Right renal pelvis (tissue), 4 donors: Measurements from ENCODE around the gene TYMP. TPM values are rescaled to one million over a fixed set of nuclear protein-coding genes. Genes with fewer than 3 reads are reported as not detected.
"Not testable (repeated sequence)": the region's sequence is repeated elsewhere in the genome, so short reads cannot be mapped to it uniquely, and the experiment has no call there.

Experiments
- DNase-seq, 4 donors: peaks; one replicate each; pipeline ENCODE4 v3.0.0-alpha.2; 2013; ENCODE audit warnings: low read depth in 4 of 4, low spot score in 3 of 4, missing footprints in 1 of 4
- polyA plus RNA-seq, 4 donors: library from polyadenylated mRNA; unstranded; fragments of 120-200 nt; gene quantifications; one replicate each; pipeline ENCODE4 v1.2.1, GENCODE V29; 2013; ENCODE audit not compliant: insufficient read length in 4 of 4

The TYMP gene
- polyA plus RNA-seq, 4 donors: 1.1 to 2.5 (median 1.3) TPM

DNA sequence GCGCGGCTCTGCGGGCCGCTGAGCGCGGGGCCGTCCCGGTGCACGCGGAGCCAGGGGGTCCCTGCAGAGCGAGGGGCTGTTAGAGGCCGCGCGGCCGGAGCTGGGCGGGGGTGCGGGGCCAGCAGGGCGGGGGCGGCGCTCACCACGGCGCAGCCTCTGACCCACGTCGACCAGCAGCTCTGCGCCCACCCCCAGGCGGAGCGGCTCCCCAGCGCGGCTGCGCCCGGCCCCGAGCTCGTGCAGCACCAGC is 4.0 kb downstream of the TYMP start:
- no peak for DNase-seq

DNA sequence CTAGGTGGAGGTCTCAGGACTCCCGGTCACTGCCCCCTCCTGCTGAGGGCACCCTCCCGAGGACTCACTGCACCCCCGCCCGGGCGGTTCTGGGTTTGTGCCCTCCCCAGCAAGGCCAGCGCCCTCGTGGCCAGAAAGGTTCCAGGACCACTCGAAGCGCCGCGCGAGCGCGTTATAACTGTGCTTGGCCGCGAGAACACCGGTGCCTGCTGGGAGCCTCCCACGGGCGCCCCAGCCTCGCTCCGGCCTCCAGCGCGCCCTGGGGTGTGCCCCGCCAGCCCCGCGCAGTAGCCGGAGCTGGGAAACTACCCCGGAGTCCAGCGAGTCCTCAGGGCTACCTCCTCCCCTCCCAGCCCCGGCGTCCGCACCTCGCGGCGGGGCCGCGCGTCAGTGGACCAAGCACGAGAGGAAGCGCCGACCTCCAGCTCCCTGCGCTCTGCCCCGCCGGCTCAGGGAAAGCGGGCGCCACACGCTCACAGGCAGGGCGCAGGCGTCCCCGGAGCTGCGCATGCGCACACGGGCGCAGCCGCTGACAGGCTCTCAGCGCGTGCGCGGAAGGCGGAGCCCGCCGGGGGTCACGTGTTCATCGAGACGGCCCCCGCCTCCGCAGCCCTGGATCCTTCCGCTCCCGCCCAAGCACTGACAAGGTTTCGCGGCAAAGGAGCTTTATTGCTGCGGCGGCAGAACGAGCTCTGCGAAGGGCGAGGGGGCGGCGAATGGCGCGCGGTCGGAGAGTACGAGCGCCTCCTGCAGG is 4.5 kb downstream of the TYMP start, which contains the start of gene SCO2:
TSS of gene SCO2 (minus strand) at position 495 of the 754 bp plus-strand sequence. CDS start 1,187 bp downstream, outside the sequence.
- peak; percentile 96 to 97 (median 96) for DNase-seq

DNA sequence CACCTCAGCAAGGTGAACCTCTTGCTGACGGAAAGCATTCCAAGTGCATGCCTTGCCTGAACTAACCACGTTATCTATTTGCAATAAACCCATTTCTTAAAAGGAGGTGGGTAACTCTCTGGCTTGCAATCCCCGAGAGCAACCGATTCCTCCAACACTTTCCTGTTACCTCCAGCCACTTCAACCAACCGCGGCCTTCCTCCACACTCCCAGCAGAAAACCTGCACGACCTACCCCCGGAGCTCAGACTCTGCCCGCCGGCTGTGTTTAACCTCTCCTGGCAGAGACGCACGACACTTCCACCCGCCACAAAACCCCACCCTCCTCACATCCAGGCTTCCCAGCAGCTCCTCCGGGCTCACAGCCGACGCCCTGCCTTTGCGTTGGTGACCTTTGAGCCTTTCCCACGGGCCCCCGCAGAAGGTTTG is 5.1 kb downstream of the TYMP start:
- DNase-seq: no peak

DNA sequence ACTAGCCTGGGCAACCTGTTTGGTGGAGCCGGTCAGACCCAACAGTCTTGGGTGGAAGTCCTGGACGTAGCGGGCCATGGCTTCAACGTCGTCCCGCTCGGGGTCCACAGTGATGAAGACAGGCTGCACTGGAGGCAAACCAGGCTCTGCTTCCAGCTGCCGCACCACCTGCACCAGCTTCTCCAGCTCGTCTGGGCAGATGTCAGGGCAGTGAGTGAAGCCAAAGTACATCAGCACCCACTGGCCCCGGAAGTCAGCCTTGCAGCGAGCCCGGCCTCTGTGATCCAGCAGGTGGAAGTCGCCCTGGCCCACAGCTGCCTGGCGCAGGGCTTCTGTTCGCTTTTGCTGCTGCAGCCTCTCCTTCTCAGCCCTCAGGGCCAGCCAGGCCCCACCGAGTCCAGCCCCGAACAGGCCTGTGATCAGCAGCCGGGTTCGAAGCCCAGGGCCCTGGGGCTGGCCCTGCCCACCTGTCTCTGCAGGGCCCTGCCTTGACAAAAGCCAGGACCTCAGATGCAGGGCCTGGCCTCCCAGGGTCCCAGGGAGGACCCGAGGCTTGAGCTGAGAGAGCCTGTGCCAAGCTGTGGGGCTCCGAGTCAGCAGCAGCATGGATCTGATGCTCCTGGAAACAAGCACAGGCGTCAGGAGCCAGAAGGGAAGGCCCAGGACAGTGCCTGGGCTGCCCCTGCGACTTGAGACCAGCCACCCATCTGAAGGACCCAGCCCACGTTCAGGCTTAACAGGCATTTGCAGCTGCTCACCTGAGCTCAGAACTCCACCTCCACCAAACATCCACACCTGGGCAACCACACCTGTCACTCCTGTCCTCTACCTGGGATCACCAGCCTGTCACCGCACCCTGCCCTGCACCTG is 5.8 kb downstream of the TYMP start:
- DNase-seq: no peak

DNA sequence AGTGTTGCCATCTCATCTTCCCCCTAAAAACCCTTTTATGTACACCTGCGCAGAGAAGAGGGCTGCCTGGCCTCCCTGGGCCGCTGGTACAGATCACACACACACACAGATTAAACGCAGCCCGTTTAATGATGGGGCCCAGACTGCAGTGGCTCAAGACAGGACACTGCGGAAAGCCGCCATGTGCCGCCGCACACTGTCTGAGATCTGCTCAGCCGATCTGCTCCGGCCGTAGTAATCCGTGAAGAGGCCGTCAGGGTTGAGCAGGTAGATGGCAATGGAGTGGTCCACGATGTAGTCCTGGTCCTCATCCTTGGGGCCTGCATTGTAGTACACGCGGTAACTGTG is 6.4 kb downstream of the TYMP start:
- DNase-seq: no peak

DNA sequence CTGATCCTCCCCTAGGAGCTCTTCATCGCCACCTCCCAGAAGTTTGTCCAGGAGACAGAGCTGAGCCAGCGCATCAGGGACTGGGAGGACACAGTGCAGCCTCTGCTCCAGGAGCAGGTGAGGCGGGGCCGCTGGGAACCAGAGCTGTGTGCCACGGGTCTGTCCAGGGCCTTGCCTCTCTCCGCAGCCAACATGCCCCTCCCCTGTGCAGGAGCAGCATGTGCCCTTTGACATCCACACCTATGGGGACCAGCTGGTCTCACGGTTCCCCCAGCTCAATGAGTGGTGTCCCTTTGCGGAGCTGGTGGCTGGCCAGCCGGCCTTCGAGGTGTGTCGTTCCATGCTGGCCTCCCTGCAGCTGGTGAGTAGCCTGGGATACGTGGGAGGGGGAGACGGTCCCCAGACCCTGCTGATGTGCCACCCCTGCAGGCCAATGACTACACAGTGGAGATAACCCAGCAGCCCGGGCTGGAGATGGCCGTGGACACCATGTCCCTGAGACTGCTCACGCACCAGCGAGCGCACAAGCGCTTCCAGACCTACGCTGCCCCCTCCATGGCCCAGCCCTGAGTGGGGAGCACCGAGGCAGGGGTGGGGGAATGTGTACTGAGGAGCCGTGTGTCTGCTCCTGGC is 6.9 kb downstream of the TYMP start:
- DNase-seq: no peak

DNA sequence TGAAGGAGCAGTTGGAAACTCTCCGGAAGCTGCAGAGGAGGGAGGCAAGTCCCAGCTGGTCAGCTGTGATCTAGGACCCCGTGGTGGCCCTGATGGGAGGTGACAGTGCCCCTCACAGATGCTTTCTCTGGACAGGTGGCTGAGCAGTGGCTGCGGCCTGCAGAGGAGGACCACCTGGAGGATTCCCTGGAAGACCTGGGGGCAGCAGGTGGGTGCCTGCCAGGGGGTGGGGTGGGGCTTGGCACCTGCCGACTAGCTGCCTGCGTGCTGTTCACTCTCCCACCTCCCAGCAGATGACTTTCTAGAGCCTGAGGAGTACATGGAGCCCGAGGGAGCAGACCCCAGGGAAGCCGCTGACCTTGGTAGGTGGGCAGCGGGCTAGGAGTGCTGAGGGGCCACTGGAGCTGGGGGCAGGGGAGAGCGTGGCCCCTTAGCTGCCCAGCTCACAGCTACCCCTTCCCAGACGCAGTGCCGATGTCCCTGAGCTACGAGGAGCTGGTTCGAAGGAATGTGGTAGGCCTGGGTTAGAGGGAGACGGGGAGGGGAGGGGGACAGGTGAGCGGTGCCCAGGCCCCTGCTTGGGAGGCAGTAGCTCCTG is 7.5 kb downstream of the TYMP start:
- no peak for DNase-seq

DNA sequence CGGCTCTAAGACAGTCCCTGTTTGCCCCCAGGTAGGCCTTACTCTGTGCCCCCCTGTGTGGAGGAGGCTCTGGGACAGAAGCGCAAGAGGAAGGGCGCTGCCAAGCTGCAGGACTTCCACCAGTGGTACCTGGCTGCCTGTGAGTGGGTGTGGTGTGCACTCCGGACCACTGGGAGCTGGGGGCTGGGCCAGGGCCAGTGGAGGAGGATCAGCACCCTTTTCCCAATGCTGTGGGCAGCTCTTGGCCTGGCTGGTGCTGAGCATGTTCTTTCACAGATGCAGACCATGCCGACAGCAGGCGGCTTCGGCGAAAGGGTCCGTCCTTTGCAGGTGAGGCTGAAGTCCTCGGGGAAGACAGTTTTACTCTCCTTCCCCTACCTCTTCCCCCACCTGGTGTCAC is 8.1 kb downstream of the TYMP start:
- DNase-seq: no peak

DNA sequence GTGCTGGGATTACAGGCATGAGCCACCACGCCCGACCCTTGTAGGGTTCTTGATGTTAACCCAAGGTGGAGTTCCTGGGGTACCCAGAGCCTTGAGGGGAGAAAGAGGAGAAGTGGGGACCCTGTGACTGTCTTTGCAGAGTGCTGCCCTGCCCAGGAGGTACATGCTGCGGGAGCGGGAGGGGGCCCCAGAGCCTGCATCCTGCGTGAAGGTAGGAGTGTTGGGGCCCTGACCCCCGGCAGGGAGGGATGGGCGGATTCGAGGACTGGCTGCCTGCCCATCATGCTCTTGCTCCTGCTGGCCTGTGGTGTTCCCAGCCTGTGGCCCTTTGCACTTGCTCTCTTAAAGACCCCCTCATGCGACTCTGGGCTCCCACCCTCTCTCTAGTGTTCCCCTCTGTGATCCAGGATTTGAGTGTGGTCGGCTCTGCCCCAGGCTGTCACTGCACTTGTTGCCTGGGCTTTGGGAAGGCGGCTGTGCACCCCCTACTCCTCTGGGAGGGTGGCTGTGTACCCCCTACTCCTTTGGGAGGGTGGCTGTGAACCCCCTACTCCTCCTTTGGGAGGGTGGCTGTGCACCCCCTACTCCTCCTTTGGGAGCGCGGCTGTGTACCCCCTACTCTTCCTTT is 8.9 kb downstream of the TYMP start:
- DNase-seq: no peak

DNA sequence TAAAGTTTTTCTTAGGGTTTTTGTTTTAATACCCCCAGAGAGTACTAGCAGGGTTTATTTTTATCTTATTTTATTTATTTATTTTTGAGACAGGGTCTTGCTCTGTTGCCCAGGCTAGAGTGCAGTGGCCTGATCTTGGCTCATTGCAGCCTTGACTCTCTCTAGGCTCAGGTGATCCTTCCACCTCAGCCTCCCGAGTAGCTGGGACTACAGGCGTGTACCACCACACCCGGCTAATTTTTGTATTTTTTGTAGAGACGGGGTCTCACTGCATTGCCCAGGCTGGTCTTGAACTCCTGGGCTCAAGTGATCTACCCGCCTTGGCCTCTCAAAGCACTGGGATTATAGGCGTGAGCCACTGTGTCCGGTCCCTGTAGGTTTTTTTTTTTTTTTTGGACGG is 9.6 kb downstream of the TYMP start:
- DNase-seq: not testable (repeated sequence)

DNA sequence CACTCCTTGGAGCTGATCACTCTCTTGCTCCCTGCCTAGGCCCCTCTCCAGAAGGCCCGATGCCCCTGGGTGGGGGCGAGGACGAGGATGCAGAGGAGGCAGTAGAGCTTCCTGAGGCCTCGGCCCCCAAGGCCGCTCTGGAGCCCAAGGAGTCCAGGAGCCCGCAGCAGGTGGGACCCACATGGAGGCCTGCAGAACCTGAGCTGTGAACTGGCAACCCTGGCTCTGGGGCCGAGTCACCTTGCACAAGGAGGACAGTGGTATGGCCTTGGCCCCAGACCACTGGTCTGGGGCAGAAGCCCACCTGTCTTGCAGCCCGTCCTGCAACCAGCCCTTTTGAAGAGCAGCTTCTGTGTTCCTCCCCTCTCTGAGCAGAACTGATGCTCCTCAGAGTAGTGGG is 10.7 kb downstream of the TYMP start:
- DNase-seq: no peak

DNA sequence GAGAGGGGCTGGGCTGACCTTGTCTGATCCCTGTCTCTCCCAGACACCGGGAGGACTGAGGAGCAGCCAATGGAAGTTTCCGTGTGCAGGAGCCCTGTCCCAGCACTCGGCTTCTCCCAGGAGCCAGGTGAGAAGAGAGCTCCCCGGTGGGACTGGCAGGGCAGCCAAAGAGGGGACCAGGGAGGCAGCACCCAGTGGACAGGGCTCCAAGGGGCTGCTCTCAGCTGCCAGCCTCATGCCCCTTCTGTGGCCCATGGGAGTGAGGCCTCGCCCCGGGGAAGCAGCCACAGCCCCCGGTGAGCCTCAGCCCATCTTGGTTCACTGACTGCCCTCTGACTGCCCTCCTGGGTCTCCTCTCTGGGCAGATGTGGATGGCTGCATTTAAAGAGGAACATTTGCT is 11.2 kb downstream of the TYMP start:
- no peak for DNase-seq

DNA sequence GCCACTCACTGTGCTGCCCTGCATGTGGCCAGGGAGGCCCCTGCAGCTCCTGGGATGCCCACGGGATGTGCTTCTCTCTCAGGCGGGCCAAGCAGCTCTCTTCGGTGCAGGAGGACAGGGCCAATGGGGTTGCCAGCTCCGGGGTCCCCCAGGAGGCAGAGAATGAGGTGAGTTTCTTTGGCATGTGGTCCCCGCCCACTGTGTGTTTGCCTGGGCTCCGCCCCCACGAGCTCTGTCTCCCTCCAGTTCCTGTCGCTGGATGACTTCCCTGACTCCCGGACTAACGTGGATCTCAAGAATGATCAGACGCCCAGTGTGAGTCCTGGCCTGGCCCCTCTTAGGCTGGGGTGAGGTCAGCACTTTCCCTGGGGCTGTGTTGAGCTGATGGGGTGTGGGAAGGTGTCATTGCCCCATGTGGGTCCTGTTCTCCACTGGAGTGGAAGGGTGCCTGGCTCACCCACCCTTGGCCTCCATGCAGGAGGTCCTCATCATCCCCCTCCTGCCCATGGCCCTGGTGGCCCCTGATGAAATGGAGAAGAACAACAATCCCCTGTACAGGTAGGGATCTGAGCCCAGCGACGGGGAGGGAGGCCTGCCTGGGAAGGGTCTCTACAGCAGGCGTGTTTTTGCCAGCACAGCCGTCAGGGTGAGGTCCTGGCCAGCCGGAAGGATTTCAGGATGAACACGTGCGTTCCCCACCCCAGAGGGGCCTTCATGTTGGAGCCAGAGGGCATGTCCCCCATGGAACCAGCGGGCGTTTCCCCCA is 12.1 kb downstream of the TYMP start:
- DNase-seq: no peak

DNA sequence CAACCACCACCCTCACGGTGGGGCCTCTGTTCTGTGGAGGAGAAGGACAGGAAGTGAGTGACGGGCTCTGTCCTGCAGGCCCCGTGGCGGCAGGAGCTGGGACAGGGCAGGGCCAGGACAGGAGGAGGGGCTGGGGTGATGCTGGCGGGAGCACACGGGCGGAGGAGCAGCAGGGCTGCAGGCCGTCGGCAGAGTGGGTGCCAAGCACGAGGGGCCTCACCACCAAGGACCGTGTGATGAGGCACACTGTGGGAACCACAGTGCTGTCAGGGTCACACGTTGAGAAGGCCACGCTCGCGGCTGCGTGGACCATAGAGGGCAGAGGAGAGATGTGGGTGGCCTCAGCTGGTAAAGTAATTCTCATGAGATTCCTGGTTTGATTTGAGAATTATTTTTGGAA is 12.9 kb downstream of the TYMP start:
- no peak for DNase-seq

DNA sequence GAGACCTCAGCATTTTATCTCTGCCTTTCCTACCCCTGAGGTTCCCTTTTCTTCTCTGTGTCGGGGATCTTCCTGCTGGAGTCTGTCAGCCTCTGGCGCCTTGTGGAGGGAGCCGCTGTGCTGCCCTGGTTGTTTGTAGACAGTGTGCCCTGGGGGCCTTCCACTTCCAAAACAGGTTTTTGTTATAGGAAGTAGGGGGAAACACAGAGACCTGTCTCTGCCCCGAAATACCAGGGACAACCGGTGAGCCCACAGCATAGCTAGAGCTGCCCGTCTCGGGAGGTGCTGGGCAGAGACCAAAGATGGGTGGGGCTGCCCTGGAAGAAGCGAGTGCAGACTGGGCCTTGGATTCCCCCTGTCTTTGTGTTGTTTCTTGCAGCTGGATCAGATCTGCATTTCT is 13.7 kb downstream of the TYMP start:
- DNase-seq: no peak

DNA sequence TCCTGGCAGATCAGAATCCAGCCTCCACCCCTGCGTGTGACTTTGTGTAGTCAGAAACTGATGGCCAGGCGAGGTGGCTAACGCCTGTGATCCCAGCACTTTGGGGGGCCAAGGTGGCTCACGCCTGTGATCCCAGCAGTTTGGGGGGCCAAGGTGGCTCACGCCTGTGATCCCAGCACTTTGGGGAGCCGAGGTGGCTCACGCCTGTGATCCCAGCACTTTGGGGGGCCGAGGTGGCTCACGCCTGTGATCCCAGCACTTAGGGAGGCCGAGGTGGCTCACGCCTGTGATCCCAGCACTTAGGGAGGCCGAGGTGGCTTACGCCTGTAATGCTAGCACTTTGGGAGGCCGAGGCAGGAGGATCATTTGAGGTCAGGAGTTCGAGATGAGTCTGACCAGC is 16.6 kb downstream of the TYMP start:
- no peak for DNase-seq

DNA sequence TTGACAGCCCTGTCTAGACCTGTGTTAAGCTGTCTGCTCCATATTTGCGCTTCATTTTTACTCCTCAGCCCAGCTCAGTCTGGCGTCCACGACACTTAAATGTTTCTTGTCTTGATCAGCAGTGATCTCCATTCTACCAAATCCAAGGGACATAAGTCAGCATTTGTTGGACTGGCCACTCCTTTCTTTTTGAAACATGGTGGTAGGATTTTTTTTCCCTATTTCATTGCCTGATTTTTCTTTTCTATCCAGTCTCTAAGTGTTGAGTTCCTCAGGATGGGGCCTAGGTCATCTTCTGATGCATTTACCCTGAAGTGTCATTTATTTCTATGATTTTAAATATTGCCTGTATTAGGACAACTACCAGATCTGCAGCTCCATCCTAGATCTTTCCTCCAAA is 20.9 kb downstream of the TYMP start:
- DNase-seq: no peak

DNA sequence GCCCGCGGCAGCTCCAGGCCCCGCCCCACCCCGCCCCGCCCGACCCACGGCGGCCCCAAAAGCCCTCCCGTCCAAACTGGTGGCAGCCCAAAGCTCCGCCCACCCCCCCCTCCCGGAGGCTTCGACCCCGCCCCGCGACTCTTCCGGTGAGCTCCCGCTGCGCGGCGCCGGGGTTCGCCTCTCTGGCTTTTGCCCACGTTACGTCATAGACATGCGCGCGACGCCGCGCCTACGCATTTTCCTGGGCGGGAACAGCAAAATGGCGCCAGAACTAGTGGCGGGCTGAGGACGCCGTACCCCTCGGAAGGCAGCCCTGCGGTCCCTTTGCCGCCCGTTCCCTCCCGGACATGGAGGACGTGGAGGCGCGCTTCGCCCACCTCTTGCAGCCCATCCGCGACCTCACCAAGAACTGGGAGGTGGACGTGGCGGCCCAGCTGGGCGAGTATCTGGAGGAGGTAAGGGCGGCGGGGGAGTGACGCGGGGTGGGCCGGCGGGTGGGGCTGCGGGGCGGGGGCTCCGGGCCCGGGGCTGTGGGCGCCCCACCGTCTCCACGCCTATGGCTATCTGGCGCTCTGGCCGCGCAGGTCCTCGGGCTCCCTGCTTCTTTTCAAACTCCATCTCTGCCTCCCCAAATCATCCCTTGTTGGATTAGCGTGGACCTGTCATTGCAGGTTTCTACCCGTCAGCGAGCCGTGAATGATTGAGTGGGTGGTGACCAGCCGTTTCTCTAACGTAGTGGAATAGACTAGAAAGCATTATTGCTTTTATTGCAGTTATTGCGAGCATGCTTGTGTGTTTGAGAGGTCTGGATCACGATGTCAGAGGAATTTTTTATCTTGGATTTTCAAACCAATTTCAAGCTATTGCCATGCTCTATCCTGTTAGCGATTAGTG is 21.6 kb downstream of the TYMP start, which contains the start of gene NCAPH2:
TSS of gene NCAPH2 (plus strand) at position 234 of the 894 bp plus-strand sequence. CDS start at position 348, 114 bp downstream.
- DNase-seq: peak; percentile 97 to 99 (median 98)

DNA sequence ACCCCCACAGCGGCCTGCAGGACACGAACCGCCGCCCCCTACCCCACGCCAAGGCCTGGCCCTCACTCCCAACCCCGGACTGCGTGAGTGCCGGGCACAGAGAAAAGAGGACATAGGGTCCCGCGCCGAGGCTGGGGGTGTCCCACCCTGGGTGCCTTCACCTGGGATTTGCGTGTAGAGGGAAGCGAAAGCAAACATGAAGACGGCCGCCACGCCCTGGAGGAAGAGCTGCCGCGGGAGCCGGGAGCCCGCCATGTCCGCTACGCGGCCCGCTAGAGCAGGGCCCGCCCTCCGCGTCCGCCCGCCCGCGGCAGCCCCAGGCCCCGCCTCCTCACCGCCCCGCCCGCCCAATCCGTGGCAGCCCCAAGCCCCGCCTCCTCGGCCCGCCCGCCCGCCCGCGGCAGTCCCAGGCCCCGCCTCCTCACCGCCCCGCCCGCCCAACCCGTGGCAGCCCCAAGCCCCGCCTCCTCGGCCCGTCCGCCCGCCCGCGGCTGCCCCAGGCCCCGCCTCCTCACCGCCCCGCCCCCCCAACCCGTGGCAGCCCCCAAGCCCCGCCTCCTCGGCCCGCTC is 22.3 kb downstream of the TYMP start, which contains the start of gene LMF2:
TSS of gene LMF2 (minus strand) at position 282 of the 570 bp plus-strand sequence. CDS start at position 255, 27 bp downstream.
- no peak for DNase-seq
